ENCODE measurements around the gene VAMP1. TPM values are rescaled to one million over a fixed set of nuclear protein-coding genes. Genes with fewer than 3 reads are reported as not detected.

VAMP1 gene
- total RNA-seq, 1 experiment from 2014 or later, result 10.3 TPM

DNA sequence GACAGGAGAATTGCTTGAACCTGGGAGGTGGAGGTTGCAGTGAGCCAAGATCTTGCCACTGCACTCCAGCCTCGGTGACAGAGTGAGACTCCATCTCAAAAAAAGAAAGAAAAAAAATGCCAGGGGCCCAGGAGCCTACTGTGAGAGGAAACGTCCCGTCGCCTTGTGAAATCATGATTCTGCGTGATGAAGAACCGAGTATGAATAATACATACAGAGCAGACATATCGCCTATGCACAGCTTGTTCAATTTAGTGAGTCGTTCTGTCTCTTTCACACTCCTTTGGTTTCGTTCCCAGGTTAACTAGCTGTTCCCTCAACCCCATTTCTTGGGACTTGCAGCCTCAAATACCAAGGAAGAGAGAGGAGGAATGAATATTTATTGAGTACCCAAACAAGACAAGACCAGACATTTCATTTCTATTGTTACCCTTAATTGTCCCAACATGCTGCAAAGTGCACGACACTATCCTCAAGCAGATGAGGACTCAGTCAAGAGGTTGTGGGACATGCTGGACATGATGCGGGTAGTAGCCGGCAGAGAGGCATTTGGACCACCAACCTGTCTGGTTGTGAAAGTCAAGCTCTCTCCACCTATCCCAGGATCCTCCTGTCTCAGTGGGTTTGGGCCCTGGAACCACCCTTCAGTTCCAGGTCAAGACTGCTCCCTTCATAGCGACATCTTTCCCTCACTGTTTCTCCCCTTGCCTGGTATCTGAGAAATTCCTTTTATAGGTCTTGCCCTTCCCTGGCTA, 34.3 kb downstream of the VAMP1 start:
- Histone ChIP-seq H3K79me1 (ENCODE audit: insufficient read depth, low read depth, low read length, poor library complexity, severe bottlenecking) (no peaks in the 10 kb centered on the region), H4K91ac (ENCODE audit: insufficient read length, low read depth, low read length) (no peak overlapping the region), H4K5ac (ENCODE audit: insufficient read length, low read depth, low read length) (no peak overlapping the region), H2AFZ (ENCODE audit: low read length) (no peak overlapping the region), H3K56ac (ENCODE audit: insufficient read length, low read depth, low read length) (no peak overlapping the region), H3K18ac (ENCODE audit: insufficient read length, low read depth, low read length) (no peak overlapping the region), H3K79me2 (ENCODE audit: insufficient read depth, low read length) (no peaks in the 10 kb centered on the region), H3K27me3 (ENCODE audit: insufficient read depth, low read length) (no peaks in the 10 kb centered on the region; the same call in 1 of the 2 replicates), H2BK5ac (ENCODE audit: insufficient read length, low read length) (no peak overlapping the region), H3K4me2 (ENCODE audit: insufficient read depth, insufficient read length, low read length) (no peak overlapping the region), H3K9ac (ENCODE audit: extremely low read depth, insufficient read length, low read length) (no peak overlapping the region), H2BK15ac (ENCODE audit: low read depth, low read length) (no peak overlapping the region), H3K9me3 (ENCODE audit: control insufficient read depth, low read depth, low read length) (no peaks in the 10 kb centered on the region), H3K14ac (ENCODE audit: insufficient read depth, low read length) (no peak overlapping the region), H3K4me1 (ENCODE audit: insufficient read depth, low read length) (no peaks in the 10 kb centered on the region), H2BK12ac (ENCODE audit: insufficient read length, low read depth, low read length) (no peak overlapping the region), H2BK120ac (ENCODE audit: low read depth, low read length, poor library complexity, severe bottlenecking) (no peak overlapping the region), H3K27ac (ENCODE audit: insufficient read length, low read depth, low read length) (no peak overlapping the region), H2AK5ac (ENCODE audit: insufficient read length, low read length) (no peak overlapping the region), H3K23ac (ENCODE audit: insufficient read length, low read depth, low read length) (no peak overlapping the region), H3K23me2 (ENCODE audit: insufficient read length, low read depth, low read length, poor library complexity, severe bottlenecking) (no peaks in the 10 kb centered on the region), H3K4ac (ENCODE audit: low read depth, low read length) (no peak overlapping the region), H4K20me1 (ENCODE audit: control insufficient read depth, insufficient read depth, insufficient read length) (no peaks in the 10 kb centered on the region), H4K8ac (replicated peaks; ENCODE audit: insufficient read length, low read depth, low read length) (no peak overlapping the region), H3T11ph (ENCODE audit: low read length) (no peak overlapping the region), H2BK20ac (ENCODE audit: low read depth, low read length, poor library complexity, severe bottlenecking) (no peak overlapping the region)
- Mint-ChIP-seq H3K27ac (no peak overlapping the region), H3K36me3 (ENCODE audit: insufficient read depth in 1 of 3, low read depth in 3 of 3) (no peaks in the 10 kb centered on the region; a peak in 1 of 7 replicates), H3K9me3 (0 out of 5 replicates have a peak, but pooled peaks cover 0 to 2% of the 10 kb centered on the region in 2 experiments), H3K27me3 (ENCODE audit: low read depth) (no peaks in the 10 kb centered on the region; the same call in 1 of the 2 replicates), H3K4me1 (peaks cover 13 to 23% of the 10 kb centered on the region in 2 experiments), H3K4me3 (no peak overlapping the region)
- no peak for DNase-seq
- WGBS (ENCODE audit: extremely low coverage, insufficient read length, low lambda C conversion rate), result no CpG with 5 or more reads among the region's 13 CpGs
- TF ChIP-seq, protein P1, sequence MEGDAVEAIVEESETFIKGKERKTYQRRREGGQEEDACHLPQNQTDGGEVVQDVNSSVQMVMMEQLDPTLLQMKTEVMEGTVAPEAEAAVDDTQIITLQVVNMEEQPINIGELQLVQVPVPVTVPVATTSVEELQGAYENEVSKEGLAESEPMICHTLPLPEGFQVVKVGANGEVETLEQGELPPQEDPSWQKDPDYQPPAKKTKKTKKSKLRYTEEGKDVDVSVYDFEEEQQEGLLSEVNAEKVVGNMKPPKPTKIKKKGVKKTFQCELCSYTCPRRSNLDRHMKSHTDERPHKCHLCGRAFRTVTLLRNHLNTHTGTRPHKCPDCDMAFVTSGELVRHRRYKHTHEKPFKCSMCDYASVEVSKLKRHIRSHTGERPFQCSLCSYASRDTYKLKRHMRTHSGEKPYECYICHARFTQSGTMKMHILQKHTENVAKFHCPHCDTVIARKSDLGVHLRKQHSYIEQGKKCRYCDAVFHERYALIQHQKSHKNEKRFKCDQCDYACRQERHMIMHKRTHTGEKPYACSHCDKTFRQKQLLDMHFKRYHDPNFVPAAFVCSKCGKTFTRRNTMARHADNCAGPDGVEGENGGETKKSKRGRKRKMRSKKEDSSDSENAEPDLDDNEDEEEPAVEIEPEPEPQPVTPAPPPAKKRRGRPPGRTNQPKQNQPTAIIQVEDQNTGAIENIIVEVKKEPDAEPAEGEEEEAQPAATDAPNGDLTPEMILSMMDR (conservative IDR thresholded peaks at IDR 0.05), result no peak

All from H9 (cell line).